Measurements from ENCODE around the gene GJC2.
"Not testable (repeated sequence)": the region's sequence is repeated elsewhere in the genome, so short reads cannot be mapped to it uniquely, and the experiment has no call there.

Gene GJC2

GRCh38 chr1:228109073-228109961 lies 40.4 kb upstream of the GJC2 start, which contains the start of gene MRPL55:
TSS of gene MRPL55 (minus strand) at chr1:228109299. CDS start at chr1:228108260, 1,039 bp downstream.
- peak within 1 kb of the TSS; percentile 92 for H3K27ac Mint-ChIP-seq
- peaks cover 25% of the 10 kb centered on the region for H3K4me1 Mint-ChIP-seq
- ATAC-seq: peak; percentile 91
- DNase-seq: peak; percentile 99
- H3K36me3 Mint-ChIP-seq (ENCODE audit: low read depth): peaks cover 4% of the 10 kb centered on the region
- no peaks in the 10 kb centered on the region for H3K27me3 Mint-ChIP-seq
- H3K4me3 Mint-ChIP-seq: peak within 1 kb of the TSS; percentile 87
- H3K9me3 Mint-ChIP-seq: no peaks in the 10 kb centered on the region

GRCh38 chr1:228109962-228110488 lies 39.7 kb upstream of the GJC2 start:
- H3K36me3 Mint-ChIP-seq (ENCODE audit: low read depth): peaks cover 4% of the 10 kb centered on the region
- H3K9me3 Mint-ChIP-seq: no peaks in the 10 kb centered on the region
- H3K4me3 Mint-ChIP-seq: peak overlapping the region; percentile 87
- peaks cover 19% of the 10 kb centered on the region for H3K4me1 Mint-ChIP-seq
- DNase-seq: no peak
- H3K27ac Mint-ChIP-seq: peak overlapping the region; percentile 92
- no peaks in the 10 kb centered on the region for H3K27me3 Mint-ChIP-seq
- no peak for ATAC-seq

- Mint-ChIP-seq H3K4me3 (no peak overlapping the region), H3K9me3 (no peaks in the 10 kb centered on the region), H3K27me3 (no peaks in the 10 kb centered on the region), H3K36me3 (ENCODE audit: low read depth) (peaks cover 2% of the 10 kb centered on the region), H3K4me1 (peaks cover 19% of the 10 kb centered on the region), H3K27ac (no peak overlapping the region)
- DNase-seq (no peak), ATAC-seq (no peak)
Measured at GRCh38 chr1:228110556-228110955, 39.2 kb upstream of the GJC2 start.

GRCh38 chr1:228111315-228111714 lies 38.4 kb upstream of the GJC2 start:
- H3K36me3 Mint-ChIP-seq (ENCODE audit: low read depth); H3K4me3 Mint-ChIP-seq; ATAC-seq: not testable (repeated sequence)

GRCh38 chr1:228112167-228112566 lies 37.6 kb upstream of the GJC2 start:
- Mint-ChIP-seq H3K4me3 (no peak overlapping the region), H3K27me3 (no peaks in the 10 kb centered on the region), H3K36me3 (ENCODE audit: low read depth) (no peaks in the 10 kb centered on the region), H3K27ac (no peak overlapping the region), H3K9me3 (no peaks in the 10 kb centered on the region), H3K4me1 (peaks cover 19% of the 10 kb centered on the region)
- ATAC-seq (no peak), DNase-seq (no peak)

More at GRCh38 chr1:228111315-228111714, 38.4 kb upstream of the GJC2 start:
- not testable (repeated sequence) for H3K9me3 Mint-ChIP-seq, H3K27me3 Mint-ChIP-seq, H3K27ac Mint-ChIP-seq, DNase-seq
- H3K4me1 Mint-ChIP-seq: peaks cover 19% of the 10 kb centered on the region

GRCh38 chr1:228112617-228113016 lies 37.1 kb upstream of the GJC2 start:
- H3K27me3 Mint-ChIP-seq: no peaks in the 10 kb centered on the region

GRCh38 chr1:228114827-228115226 lies 34.9 kb upstream of the GJC2 start:
- ATAC-seq (no peak), DNase-seq (no peak)
- Mint-ChIP-seq H3K27me3 (no peaks in the 10 kb centered on the region), H3K4me3 (no peak overlapping the region), H3K4me1 (peaks cover 5% of the 10 kb centered on the region), H3K36me3 (ENCODE audit: low read depth) (peaks cover 6% of the 10 kb centered on the region), H3K9me3 (peaks cover 8% of the 10 kb centered on the region), H3K27ac (no peak overlapping the region)

More at GRCh38 chr1:228112617-228113016, 37.1 kb upstream of the GJC2 start:
- Mint-ChIP-seq H3K4me1 (peaks cover 19% of the 10 kb centered on the region), H3K27ac (no peak overlapping the region), H3K4me3 (no peak overlapping the region), H3K9me3 (peaks cover 2% of the 10 kb centered on the region), H3K36me3 (ENCODE audit: low read depth) (peaks cover 2% of the 10 kb centered on the region)
- DNase-seq: no peak
- no peak for ATAC-seq

GRCh38 chr1:228117335-228117734 lies 32.4 kb upstream of the GJC2 start:
- DNase-seq (no peak), ATAC-seq (no peak)
- Mint-ChIP-seq H3K27ac (no peak overlapping the region), H3K27me3 (no peaks in the 10 kb centered on the region), H3K4me3 (no peak overlapping the region), H3K36me3 (ENCODE audit: low read depth) (peaks cover 6% of the 10 kb centered on the region), H3K9me3 (peaks cover 8% of the 10 kb centered on the region), H3K4me1 (peaks cover 3% of the 10 kb centered on the region)

- Mint-ChIP-seq H3K36me3 (ENCODE audit: low read depth) (peaks cover 6% of the 10 kb centered on the region), H3K4me1 (peaks cover 3% of the 10 kb centered on the region), H3K27me3 (no peaks in the 10 kb centered on the region), H3K4me3 (no peak overlapping the region), H3K27ac (no peak overlapping the region), H3K9me3 (peaks cover 8% of the 10 kb centered on the region)
- ATAC-seq (no peak), DNase-seq (no peak)
Measured at GRCh38 chr1:228118040-228118439, 31.7 kb upstream of the GJC2 start.

- Mint-ChIP-seq H3K27me3 (peaks cover 2% of the 10 kb centered on the region), H3K27ac (no peak overlapping the region), H3K4me1 (peaks cover 3% of the 10 kb centered on the region), H3K9me3 (peaks cover 8% of the 10 kb centered on the region), H3K4me3 (peak overlapping the region; percentile 64), H3K36me3 (ENCODE audit: low read depth) (peaks cover 6% of the 10 kb centered on the region)
- no peak for ATAC-seq
- no peak for DNase-seq
Measured at GRCh38 chr1:228120351-228120750, 29.4 kb upstream of the GJC2 start.

- H3K27ac Mint-ChIP-seq: peak overlapping the region; percentile 5
- peaks cover 8% of the 10 kb centered on the region for H3K9me3 Mint-ChIP-seq
- peak; percentile 65 for ATAC-seq
- peak overlapping the region; percentile 64 for H3K4me3 Mint-ChIP-seq
- H3K36me3 Mint-ChIP-seq (ENCODE audit: low read depth): peaks cover 6% of the 10 kb centered on the region
- H3K27me3 Mint-ChIP-seq: peaks cover 2% of the 10 kb centered on the region
- no peak for DNase-seq
- peaks cover 3% of the 10 kb centered on the region for H3K4me1 Mint-ChIP-seq
Measured at GRCh38 chr1:228120857-228121489, 28.8 kb upstream of the GJC2 start.

GRCh38 chr1:228122921-228123441 lies 26.7 kb upstream of the GJC2 start:
- peaks cover 3% of the 10 kb centered on the region for H3K36me3 Mint-ChIP-seq (ENCODE audit: low read depth)
- no peak for DNase-seq
- H3K9me3 Mint-ChIP-seq: peaks cover 2% of the 10 kb centered on the region
- no peak overlapping the region for H3K4me3 Mint-ChIP-seq
- no peak overlapping the region for H3K27ac Mint-ChIP-seq
- peaks cover 2% of the 10 kb centered on the region for H3K27me3 Mint-ChIP-seq
- peaks cover 3% of the 10 kb centered on the region for H3K4me1 Mint-ChIP-seq
- ATAC-seq: no peak

- H3K4me3 Mint-ChIP-seq: no peak overlapping the region
- peaks cover 2% of the 10 kb centered on the region for H3K27me3 Mint-ChIP-seq
- ATAC-seq (no peak), DNase-seq (no peak)
- H3K4me1 Mint-ChIP-seq: peaks cover 3% of the 10 kb centered on the region
- no peaks in the 10 kb centered on the region for H3K9me3 Mint-ChIP-seq
- no peaks in the 10 kb centered on the region for H3K36me3 Mint-ChIP-seq (ENCODE audit: low read depth)
- no peak overlapping the region for H3K27ac Mint-ChIP-seq
Measured at GRCh38 chr1:228123505-228123904, 26.2 kb upstream of the GJC2 start.

GRCh38 chr1:228125185-228125584 lies 24.5 kb upstream of the GJC2 start:
- Mint-ChIP-seq H3K27me3 (peaks cover 2% of the 10 kb centered on the region), H3K36me3 (ENCODE audit: low read depth) (no peaks in the 10 kb centered on the region), H3K4me3 (no peak overlapping the region), H3K27ac (no peak overlapping the region), H3K9me3 (no peaks in the 10 kb centered on the region), H3K4me1 (peaks cover 3% of the 10 kb centered on the region)
- ATAC-seq (no peak), DNase-seq (no peak)
